SK-N-SH treated with all-trans-retinoic acid at 6 μM for 48 hours (cell line): Measurements from ENCODE around the gene OPN1SW.

Experiments
- ATAC-seq: fragments of 200-7000 bp; cut with Tn5 transposase; 3 replicates; pipeline ENCODE4 v1.9.1; 2020; ENCODE audit warnings: mild to moderate bottlenecking, moderate library complexity
- ARNTL ChIP-seq: fragments of 450-650 bp; formaldehyde crosslinking; IDR thresholded peaks from 2 replicates; pipeline ENCODE4 v1.5.0; 2020; ENCODE audit warnings: low read depth, mild to moderate bottlenecking, moderate library complexity, borderline replicate concordance
- BACH2 ChIP-seq: fragments of 250-450 bp; sonication (Bioruptor Pico); IDR thresholded peaks from 2 replicates; pipeline ENCODE4 v1.9.0; 2021; ENCODE audit warnings: mild to moderate bottlenecking, borderline replicate concordance
- ESRRG ChIP-seq: fragments of 250-450 bp; sonication (Bioruptor Pico); IDR thresholded peaks from 2 replicates; pipeline ENCODE4 v1.6.1; 2021; ENCODE audit warnings: mild to moderate bottlenecking
- GLIS3 ChIP-seq: fragments of 250-450 bp; sonication (Bioruptor Pico); IDR thresholded peaks from 2 replicates; pipeline ENCODE4 v1.5.0; 2020; ENCODE audit warnings: mild to moderate bottlenecking, moderate library complexity
- ISL1 ChIP-seq: fragments of 250-450 bp; sonication (Bioruptor Pico); IDR thresholded peaks from 2 replicates; pipeline ENCODE4 v2.1.2; 2022; ENCODE audit warnings: mild to moderate bottlenecking, moderate library complexity
- SNAI2 ChIP-seq: fragments of 250-450 bp; sonication (Bioruptor Pico); IDR thresholded peaks from 2 replicates; pipeline ENCODE4 v1.5.0; 2020; ENCODE audit warnings: mild to moderate bottlenecking, moderate library complexity
- TCF4 ChIP-seq: fragments of 250-450 bp; sonication (Bioruptor Pico); IDR thresholded peaks from 2 replicates; pipeline ENCODE4 v1.8.0; 2021; ENCODE audit warnings: mild to moderate bottlenecking, moderate library complexity, borderline replicate concordance
- TOX ChIP-seq: fragments of 250-450 bp; sonication (Bioruptor Pico); IDR thresholded peaks from 2 replicates; pipeline ENCODE4 v1.8.0; 2021; ENCODE audit warnings: mild to moderate bottlenecking, moderate library complexity, borderline replicate concordance
- ZC3H10 ChIP-seq: fragments of 250-450 bp; sonication (Bioruptor Pico); IDR thresholded peaks from 2 replicates; pipeline ENCODE4 v1.5.1; 2021; ENCODE audit warnings: mild to moderate bottlenecking, moderate library complexity
- ZFP3 ChIP-seq: fragments of 250-450 bp; sonication (Bioruptor Pico); IDR thresholded peaks from 2 replicates; pipeline ENCODE4 v1.5.0; 2020; ENCODE audit warnings: mild to moderate bottlenecking, moderate library complexity
- ZNF565 ChIP-seq: fragments of 450-650 bp; formaldehyde crosslinking; conservative IDR thresholded peaks from 2 replicates; pipeline ENCODE4 v1.5.0; 2020; ENCODE audit warnings: low read depth, mild to moderate bottlenecking, moderate library complexity
- ZNF70 ChIP-seq: fragments of 450-650 bp; formaldehyde crosslinking; IDR thresholded peaks from 2 replicates; pipeline ENCODE4 v1.5.0; 2020; ENCODE audit warnings: mild to moderate bottlenecking, moderate library complexity
- TF ChIP-seq, protein P1 (sequence below): fragments of 250-450 bp; sonication (Bioruptor Pico); IDR thresholded peaks from 2 replicates; pipeline ENCODE4 v1.5.1; 2020; ENCODE audit warnings: low read depth, mild to moderate bottlenecking, moderate library complexity
- TF ChIP-seq, protein P2 (sequence below): fragments of 250-450 bp; sonication (Bioruptor Pico); IDR thresholded peaks from 2 replicates; pipeline ENCODE4 v1.8.0; 2020; ENCODE audit warnings: mild to moderate bottlenecking, moderate library complexity, borderline replicate concordance
- TF ChIP-seq, protein P3 (sequence below): fragments of 250-450 bp; sonication (Bioruptor Pico); IDR thresholded peaks from 2 replicates; pipeline ENCODE4 v1.5.0; 2020; ENCODE audit warnings: mild to moderate bottlenecking, moderate library complexity
- TF ChIP-seq, protein P4 (sequence below): fragments of 250-450 bp; sonication (Bioruptor Pico); IDR thresholded peaks from 2 replicates; pipeline ENCODE4 v1.8.0; 2021; ENCODE audit warnings: low read depth, mild to moderate bottlenecking, moderate library complexity, borderline replicate concordance
- TF ChIP-seq, protein P5 (sequence below): fragments of 250-450 bp; sonication (Bioruptor Pico); IDR thresholded peaks from 2 replicates; pipeline ENCODE4 v1.5.1; 2021; ENCODE audit warnings: mild to moderate bottlenecking, moderate library complexity

The OPN1SW gene

DNA sequence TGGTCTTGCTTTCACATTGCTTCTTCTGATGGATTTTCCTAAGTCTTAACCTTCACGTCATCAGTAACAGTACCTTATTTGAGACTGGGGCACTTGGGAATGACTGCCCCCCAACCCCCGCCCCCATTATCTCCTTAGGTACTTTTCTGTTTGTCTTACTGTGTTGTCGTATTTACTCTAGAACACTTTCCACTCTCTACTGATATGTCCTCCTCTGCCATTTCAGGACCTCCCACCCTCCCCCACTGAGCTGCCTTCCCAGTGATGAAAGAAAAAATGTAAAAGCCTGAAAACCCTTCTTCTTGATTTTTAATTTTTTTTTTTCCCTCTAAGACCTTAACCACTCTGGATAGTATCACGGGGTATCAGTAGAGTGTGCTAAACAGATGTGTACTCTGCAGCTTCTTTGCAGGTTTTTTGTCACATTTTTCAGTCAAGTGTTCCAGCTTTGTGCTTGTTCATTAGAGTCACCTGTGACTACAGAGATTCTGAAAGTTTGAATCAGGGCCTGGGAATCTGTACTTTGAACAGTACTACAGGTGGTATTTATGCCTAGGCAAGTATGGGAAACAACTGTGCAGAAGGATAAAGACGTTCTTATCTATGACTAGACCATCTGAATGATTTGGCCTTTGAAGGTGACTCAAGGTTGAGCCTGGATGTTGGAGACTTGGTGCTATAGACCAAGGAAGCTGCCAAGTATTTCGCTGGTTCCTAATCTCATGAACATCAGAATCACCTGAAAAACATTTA is 28.1 kb downstream of the OPN1SW start:
- TF ChIP-seq ZFP3 (CRISPR knock-in tag) (no peak), GLIS3 (CRISPR knock-in tag) (no peak), ISL1 (CRISPR knock-in tag) (no peak), TCF4 (no peak), SNAI2 (CRISPR knock-in tag) (no peak), ESRRG (CRISPR knock-in tag) (no peak), ZNF565 (no peak), TOX (no peak)
- TF ChIP-seq, protein P1, sequence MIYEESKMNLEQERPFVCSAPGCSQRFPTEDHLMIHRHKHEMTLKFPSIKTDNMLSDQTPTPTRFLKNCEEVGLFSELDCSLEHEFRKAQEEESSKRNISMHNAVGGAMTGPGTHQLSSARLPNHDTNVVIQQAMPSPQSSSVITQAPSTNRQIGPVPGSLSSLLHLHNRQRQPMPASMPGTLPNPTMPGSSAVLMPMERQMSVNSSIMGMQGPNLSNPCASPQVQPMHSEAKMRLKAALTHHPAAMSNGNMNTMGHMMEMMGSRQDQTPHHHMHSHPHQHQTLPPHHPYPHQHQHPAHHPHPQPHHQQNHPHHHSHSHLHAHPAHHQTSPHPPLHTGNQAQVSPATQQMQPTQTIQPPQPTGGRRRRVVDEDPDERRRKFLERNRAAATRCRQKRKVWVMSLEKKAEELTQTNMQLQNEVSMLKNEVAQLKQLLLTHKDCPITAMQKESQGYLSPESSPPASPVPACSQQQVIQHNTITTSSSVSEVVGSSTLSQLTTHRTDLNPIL (CRISPR knock-in tag) = no peak
- TF ChIP-seq, protein P2, sequence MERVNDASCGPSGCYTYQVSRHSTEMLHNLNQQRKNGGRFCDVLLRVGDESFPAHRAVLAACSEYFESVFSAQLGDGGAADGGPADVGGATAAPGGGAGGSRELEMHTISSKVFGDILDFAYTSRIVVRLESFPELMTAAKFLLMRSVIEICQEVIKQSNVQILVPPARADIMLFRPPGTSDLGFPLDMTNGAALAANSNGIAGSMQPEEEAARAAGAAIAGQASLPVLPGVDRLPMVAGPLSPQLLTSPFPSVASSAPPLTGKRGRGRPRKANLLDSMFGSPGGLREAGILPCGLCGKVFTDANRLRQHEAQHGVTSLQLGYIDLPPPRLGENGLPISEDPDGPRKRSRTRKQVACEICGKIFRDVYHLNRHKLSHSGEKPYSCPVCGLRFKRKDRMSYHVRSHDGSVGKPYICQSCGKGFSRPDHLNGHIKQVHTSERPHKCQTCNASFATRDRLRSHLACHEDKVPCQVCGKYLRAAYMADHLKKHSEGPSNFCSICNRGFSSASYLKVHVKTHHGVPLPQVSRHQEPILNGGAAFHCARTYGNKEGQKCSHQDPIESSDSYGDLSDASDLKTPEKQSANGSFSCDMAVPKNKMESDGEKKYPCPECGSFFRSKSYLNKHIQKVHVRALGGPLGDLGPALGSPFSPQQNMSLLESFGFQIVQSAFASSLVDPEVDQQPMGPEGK (CRISPR knock-in tag) = no peak
- TF ChIP-seq, protein P3, sequence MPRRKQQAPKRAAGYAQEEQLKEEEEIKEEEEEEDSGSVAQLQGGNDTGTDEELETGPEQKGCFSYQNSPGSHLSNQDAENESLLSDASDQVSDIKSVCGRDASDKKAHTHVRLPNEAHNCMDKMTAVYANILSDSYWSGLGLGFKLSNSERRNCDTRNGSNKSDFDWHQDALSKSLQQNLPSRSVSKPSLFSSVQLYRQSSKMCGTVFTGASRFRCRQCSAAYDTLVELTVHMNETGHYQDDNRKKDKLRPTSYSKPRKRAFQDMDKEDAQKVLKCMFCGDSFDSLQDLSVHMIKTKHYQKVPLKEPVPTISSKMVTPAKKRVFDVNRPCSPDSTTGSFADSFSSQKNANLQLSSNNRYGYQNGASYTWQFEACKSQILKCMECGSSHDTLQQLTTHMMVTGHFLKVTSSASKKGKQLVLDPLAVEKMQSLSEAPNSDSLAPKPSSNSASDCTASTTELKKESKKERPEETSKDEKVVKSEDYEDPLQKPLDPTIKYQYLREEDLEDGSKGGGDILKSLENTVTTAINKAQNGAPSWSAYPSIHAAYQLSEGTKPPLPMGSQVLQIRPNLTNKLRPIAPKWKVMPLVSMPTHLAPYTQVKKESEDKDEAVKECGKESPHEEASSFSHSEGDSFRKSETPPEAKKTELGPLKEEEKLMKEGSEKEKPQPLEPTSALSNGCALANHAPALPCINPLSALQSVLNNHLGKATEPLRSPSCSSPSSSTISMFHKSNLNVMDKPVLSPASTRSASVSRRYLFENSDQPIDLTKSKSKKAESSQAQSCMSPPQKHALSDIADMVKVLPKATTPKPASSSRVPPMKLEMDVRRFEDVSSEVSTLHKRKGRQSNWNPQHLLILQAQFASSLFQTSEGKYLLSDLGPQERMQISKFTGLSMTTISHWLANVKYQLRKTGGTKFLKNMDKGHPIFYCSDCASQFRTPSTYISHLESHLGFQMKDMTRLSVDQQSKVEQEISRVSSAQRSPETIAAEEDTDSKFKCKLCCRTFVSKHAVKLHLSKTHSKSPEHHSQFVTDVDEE = no peak
- ATAC-seq = no peak

DNA sequence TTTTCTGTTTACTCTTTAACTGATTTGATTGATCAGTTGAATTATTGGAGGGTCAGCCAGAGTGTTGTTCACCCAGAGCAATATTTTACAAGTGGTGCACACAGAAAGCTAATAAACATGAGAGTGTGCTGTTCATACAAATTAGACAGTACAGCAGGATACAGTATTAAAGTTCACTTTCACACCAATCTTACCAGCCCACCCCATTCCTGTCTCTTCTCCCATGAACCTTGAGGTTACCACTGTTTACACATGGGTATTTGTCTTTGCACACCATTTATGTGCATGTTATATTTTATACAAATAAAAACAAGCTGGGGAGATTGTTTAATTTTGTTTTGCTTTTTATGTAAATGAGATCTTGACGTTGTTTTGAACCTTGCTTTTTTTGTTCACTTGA is 29.9 kb downstream of the OPN1SW start:
- TF ChIP-seq SNAI2 (CRISPR knock-in tag) (no peak), GLIS3 (CRISPR knock-in tag) (no peak), ZC3H10 (no peak), BACH2 (CRISPR knock-in tag) (no peak), ZNF70 (CRISPR knock-in tag) (no peak)
- TF ChIP-seq, protein P3 = no peak
- TF ChIP-seq, protein P4, sequence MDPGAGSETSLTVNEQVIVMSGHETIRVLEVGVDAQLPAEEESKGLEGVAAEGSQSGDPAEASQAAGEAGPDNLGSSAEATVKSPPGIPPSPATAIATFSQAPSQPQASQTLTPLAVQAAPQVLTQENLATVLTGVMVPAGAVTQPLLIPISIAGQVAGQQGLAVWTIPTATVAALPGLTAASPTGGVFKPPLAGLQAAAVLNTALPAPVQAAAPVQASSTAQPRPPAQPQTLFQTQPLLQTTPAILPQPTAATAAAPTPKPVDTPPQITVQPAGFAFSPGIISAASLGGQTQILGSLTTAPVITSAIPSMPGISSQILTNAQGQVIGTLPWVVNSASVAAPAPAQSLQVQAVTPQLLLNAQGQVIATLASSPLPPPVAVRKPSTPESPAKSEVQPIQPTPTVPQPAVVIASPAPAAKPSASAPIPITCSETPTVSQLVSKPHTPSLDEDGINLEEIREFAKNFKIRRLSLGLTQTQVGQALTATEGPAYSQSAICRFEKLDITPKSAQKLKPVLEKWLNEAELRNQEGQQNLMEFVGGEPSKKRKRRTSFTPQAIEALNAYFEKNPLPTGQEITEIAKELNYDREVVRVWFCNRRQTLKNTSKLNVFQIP (CRISPR knock-in tag) = no peak
- TF ChIP-seq, protein P1 (CRISPR knock-in tag) = no peak
- TF ChIP-seq, all 23 proteins: peak for 0
- no peak for ATAC-seq

DNA sequence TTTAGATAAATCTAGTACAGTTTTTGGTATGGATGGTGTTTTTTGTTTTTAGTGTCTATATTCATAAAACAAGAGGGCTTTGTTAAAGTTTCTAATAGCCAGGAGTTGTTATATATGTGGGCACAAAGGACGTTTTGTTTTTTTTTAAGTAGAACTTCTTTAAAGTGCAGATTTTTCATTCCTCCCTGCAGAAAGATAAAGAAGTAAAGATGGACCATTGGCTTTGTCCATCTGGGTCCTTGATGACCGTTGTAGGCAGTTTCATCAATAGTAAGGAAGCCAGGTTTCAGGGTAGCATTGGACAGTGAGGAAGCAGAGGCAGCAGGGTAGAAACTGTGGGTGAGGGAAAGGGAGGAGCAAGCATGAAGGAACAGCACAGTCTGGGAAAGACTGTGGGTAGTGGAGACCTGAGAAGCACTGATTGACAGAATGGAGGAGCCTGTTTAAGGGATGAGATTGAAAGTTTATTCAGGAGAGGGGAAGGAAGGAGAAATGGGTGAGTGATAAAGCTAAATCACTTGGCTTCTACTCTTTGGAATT is 31.2 kb downstream of the OPN1SW start:
- ATAC-seq = no peak
- TF ChIP-seq, protein P5, sequence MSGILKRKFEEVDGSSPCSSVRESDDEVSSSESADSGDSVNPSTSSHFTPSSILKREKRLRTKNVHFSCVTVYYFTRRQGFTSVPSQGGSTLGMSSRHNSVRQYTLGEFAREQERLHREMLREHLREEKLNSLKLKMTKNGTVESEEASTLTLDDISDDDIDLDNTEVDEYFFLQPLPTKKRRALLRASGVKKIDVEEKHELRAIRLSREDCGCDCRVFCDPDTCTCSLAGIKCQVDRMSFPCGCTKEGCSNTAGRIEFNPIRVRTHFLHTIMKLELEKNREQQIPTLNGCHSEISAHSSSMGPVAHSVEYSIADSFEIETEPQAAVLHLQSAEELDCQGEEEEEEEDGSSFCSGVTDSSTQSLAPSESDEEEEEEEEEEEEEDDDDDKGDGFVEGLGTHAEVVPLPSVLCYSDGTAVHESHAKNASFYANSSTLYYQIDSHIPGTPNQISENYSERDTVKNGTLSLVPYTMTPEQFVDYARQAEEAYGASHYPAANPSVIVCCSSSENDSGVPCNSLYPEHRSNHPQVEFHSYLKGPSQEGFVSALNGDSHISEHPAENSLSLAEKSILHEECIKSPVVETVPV (CRISPR knock-in tag) = no peak
- TF ChIP-seq ZC3H10 (no peak), ISL1 (CRISPR knock-in tag) (no peak), ARNTL (CRISPR knock-in tag) (no peak), ESRRG (CRISPR knock-in tag) (no peak)
- TF ChIP-seq, protein P2 (CRISPR knock-in tag) = no peak
